GM19099 (cell line): Measurements from ENCODE around the gene C4orf36.

Source experiments
- POLR2A ChIP-seq: IDR thresholded peaks from 3 replicates; pipeline ENCODE4 v1.6.1; 2011; ENCODE audit warnings: low read depth; ENCODE audit not compliant: insufficient read length; ENCODE audit errors: extremely low read depth

C4orf36 gene

DNA sequence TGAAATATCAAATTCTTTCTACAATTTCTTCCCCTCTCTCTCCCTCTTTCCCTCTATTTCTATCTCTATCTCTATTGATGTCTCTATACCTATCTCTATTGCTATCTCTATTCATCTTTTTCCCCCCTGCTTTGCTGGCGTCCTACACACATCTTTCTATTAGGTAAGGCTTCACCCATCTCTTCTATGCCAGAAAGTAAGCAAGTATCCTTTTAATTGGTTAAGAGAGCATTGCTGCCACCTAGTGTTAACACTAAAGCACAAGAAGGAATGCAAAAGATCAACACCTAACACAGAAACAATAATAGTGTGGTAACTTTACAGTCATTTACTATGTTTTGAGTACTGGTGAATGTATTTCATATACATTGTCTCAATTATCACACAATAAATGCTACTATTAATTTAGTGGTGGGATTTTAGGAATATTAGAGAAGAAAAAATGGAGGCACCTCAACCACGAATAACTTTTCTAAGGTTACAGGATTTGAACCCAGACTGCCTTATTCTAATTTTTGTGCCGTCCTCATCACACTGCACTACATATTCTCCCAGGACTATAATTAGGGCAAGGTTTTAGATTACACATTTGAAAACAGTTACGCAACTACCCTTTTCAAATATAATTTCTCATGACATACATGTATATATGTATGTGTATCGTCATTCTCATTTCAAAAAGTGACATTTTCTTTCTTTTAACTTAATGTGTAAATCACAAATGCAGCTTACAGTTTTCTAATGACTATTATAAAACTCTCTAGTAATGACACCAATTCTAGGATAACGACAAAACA is 3.7 kb upstream of the C4orf36 start:
- no peak for TF ChIP-seq POLR2A

GRCh38 chr4:86894455-86894854 is 2.2 kb upstream of the C4orf36 start:
- no peak for TF ChIP-seq POLR2A

- TF ChIP-seq POLR2A: no peak
Observed at GRCh38 chr4:86893136-86893535, 914 bp upstream of the C4orf36 start.

DNA sequence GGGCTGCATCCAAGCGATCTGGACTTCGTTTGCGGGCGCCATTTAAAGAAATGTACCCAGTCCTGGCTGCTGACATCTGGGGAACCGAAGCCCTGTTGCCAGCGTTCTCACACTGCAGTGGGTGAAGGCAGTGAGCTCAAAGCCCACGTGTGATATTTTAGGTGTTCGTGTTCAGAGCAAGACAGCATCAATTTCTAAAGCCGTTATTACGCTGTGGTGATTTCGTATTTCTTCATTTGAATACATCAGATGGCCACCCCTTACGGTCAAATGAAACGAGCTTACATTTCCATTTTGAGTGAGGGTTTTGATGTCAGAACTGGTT is 376 bp upstream of the C4orf36 start:
- no peak for TF ChIP-seq POLR2A

GRCh38 chr4:86890790-86891189 is 1.4 kb downstream of the C4orf36 start:
- no peak for TF ChIP-seq POLR2A

GRCh38 chr4:86879641-86880040 is 12.6 kb downstream of the C4orf36 start:
- no peak for TF ChIP-seq POLR2A

DNA sequence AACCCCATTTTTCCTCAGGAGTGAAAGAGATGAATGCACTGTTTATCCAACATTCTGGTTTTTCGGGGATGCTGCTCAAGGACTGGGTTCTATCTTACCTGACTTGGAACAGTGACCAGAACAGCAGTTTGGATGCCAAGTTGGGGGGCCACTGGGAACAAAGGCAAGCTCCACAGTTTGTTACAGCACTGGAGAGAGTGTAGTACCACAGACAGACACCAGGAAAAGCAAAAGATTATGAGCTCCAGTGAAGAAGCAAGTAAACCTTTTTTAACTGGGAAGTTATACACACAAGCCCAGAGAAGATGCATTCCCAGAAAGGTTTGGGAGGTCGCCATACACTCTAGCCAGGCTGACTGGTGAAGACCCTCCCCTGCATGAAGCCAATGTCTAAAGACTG is 13.6 kb downstream of the C4orf36 start:
- no peak for TF ChIP-seq POLR2A

GRCh38 chr4:86876894-86877685 is 15.1 kb downstream of the C4orf36 start:
- TF ChIP-seq POLR2A: no peak

DNA sequence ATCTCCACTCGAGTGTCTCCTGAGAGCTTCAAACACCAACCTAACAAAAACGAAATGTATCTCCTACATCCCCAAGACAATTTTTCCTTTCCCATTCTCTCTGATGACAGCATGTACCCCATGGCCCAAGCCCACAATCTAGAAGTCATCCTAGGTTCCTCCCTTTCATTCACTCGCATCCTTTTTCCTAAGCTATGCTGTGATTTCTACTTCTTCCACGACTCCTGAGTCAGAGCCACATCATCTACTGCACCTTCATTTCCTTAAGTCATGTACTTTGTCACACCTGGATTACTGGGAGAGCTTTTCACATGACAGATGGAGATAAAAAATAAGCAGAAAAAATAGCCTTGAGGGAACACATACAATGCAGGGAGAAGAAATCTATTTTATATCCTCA is 20.1 kb downstream of the C4orf36 start:
- no peak for TF ChIP-seq POLR2A

DNA sequence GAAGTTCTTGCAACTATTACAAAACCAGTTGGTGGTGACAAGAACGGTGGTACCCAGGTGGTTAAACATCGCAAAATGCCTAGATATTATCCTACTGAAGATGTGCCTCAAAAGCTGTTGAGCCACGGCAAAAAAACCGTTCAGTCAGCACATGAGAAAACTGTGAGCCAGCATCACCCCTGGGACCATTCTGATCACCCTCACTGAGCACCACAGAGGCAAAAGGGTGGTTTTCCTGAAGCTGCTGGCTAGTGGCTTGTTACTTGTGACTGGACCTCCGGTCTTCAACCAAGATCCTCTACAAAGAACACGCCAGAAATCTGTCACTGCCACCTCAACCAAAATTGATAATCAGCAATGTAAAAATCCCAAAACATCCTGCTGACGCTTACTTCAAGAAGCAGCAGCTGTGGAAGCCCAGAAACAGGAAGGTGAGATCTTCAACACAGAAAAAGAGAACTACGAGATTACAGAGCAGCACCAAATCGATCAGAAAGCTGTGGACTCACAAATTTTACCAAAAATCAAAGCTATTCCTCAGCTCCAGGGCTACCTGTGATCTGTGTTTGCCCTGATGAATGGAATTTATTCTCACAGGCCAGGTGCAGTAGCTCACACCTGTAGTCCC is 21.7 kb downstream of the C4orf36 start:
- TF ChIP-seq POLR2A: no peak

DNA sequence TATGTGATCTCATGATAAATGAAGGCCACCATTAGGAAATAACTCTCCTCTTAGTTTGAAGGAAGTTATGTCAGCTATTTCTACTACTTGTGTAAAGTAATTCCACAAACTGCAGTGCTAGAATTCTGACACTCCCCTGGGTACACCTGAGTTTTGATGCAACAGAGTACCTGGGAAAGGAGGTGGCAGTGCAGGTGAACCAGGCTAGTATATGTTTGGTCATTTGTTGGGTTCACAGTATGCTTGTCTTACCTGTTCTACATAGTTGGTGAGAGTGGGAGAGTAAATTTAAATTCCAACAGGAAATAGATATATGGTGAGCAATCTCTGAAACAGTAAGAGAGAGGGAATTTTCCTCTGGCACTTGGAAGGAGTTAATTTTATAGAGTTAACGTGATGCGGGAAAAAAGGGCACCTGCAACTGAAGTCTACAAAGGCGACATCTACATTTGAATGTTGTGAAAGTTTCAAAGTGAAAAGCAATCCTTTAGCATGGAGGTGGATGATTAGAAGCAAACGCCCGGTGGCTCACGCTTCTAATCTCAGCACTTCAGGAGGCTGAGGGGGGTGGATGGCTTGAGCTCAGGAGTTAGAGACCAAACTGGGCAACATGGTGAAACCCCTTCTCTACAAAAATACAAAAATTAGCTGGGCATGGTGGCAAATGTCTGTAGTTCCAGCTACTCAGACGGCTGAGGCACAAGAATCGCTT is 34.7 kb downstream of the C4orf36 start:
- no peak for TF ChIP-seq POLR2A

- TF ChIP-seq POLR2A: no peak
Observed at GRCh38 chr4:86856896-86857295, 35.3 kb downstream of the C4orf36 start.

- no peak for TF ChIP-seq POLR2A
Observed at GRCh38 chr4:86855572-86855971, 36.6 kb downstream of the C4orf36 start.

DNA sequence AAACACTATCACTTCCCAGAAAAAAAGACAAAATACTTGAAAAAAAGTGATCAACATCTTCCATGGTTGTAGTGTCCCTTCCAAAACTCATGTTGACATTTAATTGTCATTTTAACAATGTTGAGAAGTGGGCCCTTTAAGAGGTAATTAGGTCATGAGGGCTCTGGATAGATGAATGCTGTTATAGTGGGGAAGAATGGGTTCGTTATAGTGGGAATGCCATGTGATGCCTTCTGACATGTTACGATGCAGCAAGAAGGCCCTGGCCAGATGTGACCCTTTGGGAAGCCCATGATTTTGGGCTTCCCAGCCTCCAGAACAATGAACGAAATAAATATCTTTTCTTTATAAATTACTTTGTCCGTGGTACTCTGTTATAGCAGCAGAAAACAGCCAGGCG is 39.0 kb downstream of the C4orf36 start:
- TF ChIP-seq POLR2A: no peak

- TF ChIP-seq POLR2A: no peak
Observed at GRCh38 chr4:86848732-86849619, 43.2 kb downstream of the C4orf36 start, which contains the start of gene SLC10A6. TSS of gene SLC10A6 (minus strand) at chr4:86849384. CDS start at chr4:86849115, 269 bp downstream.

- TF ChIP-seq POLR2A: no peak
Observed at GRCh38 chr4:86848136-86848535, 44.1 kb downstream of the C4orf36 start.
